ENCODE results near the gene TEX35. TPM values are rescaled to one million over a fixed set of nuclear protein-coding genes. Genes with fewer than 3 reads are reported as not detected.
A peak's percentile ranks its signal among the peaks of the same experiment; 100 is the strongest.

Gene TEX35
- polyA plus RNA-seq, 3 donors: not detected

GRCh38 chr1:178477841-178478240 lies 35.1 kb upstream of the TEX35 start:
- Histone ChIP-seq H3K9me3 (replicated peaks in 1 of 2; ENCODE audit: control insufficient read depth in 1 of 2, insufficient read depth in 1 of 2, low read length in 2 of 2) (no peaks in the 10 kb centered on the region), H3K27ac (ENCODE audit: low read depth in 1 of 2, low read length in 2 of 2) (no peak overlapping the region), H3K27me3 (ENCODE audit: control insufficient read depth in 2 of 2, insufficient read depth in 2 of 2, low read length in 2 of 2) (no peaks in the 10 kb centered on the region), H3K9ac (ENCODE audit: insufficient read depth, low read length, poor library complexity, severe bottlenecking) (no peak overlapping the region), H3K36me3 (replicated peaks in 1 of 2; ENCODE audit: control insufficient read depth in 1 of 2, insufficient read depth in 2 of 2, low read length in 2 of 2) (no peaks in the 10 kb centered on the region), H3K79me2 (ENCODE audit: insufficient read depth, low read length) (no peaks in the 10 kb centered on the region), H4K20me1 (ENCODE audit: insufficient read depth, low read length) (no peaks in the 10 kb centered on the region), H3K4me1 (ENCODE audit: control insufficient read depth in 1 of 2, insufficient read depth in 2 of 2, low read length in 2 of 2) (no peaks in the 10 kb centered on the region), H3K4me3 (replicated peaks in 1 of 3; ENCODE audit: low read depth in 2 of 3, low read length in 3 of 3) (no peak overlapping the region), H3K4me2 (replicated peaks; ENCODE audit: extremely low read depth, low read length, poor library complexity, severe bottlenecking) (no peak overlapping the region), H2AFZ (ENCODE audit: insufficient read depth, low read depth, low read length, poor library complexity, severe bottlenecking) (no peak overlapping the region)
- intact Hi-C loops (cut with micrococcal nuclease): no loop called here
- no peak for DNase-seq
- peaks cover 2 to 10% of the 10 kb centered on the region in 2 donors for H3K36me3 Mint-ChIP-seq
- peaks cover 0 to 3% (median 0%) of the 10 kb centered on the region in 7 donors for H3K9me3 Mint-ChIP-seq
- no peak for TF ChIP-seq CTCF (IDR thresholded peaks at IDR 0.05)
- no peak overlapping the region for H3K27ac Mint-ChIP-seq
- no peaks in the 10 kb centered on the region for H3K27me3 Mint-ChIP-seq (ENCODE audit: low read depth in 3 of 3)
- peaks cover 16% of the 10 kb centered on the region for H3K4me1 Mint-ChIP-seq
- no peak overlapping the region for H3K4me3 Mint-ChIP-seq
- no CpG with 5 or more reads among the region's 1 CpG for WGBS (ENCODE audit: insufficient coverage)

- no peak overlapping the region for H3K4me2 ChIP-seq (replicated peaks; ENCODE audit: extremely low read depth, low read length, poor library complexity, severe bottlenecking)
- H3K36me3 ChIP-seq (replicated peaks in 1 of 2; ENCODE audit: control insufficient read depth in 1 of 2, insufficient read depth in 2 of 2, low read length in 2 of 2): no peaks in the 10 kb centered on the region
- WGBS (ENCODE audit: insufficient coverage): 83% methylated on average over 1 of the region's 5 CpGs
- no peaks in the 10 kb centered on the region for H3K79me2 ChIP-seq (ENCODE audit: insufficient read depth, low read length)
- peaks cover 15 to 26% of the 10 kb centered on the region in 2 donors for H3K4me1 ChIP-seq (ENCODE audit: control insufficient read depth in 1 of 2, insufficient read depth in 2 of 2, low read length in 2 of 2)
- H2AFZ ChIP-seq (ENCODE audit: insufficient read depth, low read depth, low read length, poor library complexity, severe bottlenecking): no peak overlapping the region
- H3K9me3 Mint-ChIP-seq: peaks cover 0 to 3% (median 0%) of the 10 kb centered on the region in 7 donors
- TF ChIP-seq CTCF (IDR thresholded peaks at IDR 0.05): no peak
- H3K27me3 Mint-ChIP-seq (ENCODE audit: low read depth in 3 of 3): peaks cover 0 to 4% (median 2%) of the 10 kb centered on the region in 3 donors
- H3K27ac Mint-ChIP-seq: peak overlapping the region in 1 of 7 donors; percentile 13
- peaks cover 0 to 2% of the 10 kb centered on the region in 2 donors for H3K36me3 Mint-ChIP-seq
- no peak overlapping the region for H3K4me3 ChIP-seq (replicated peaks in 1 of 3; ENCODE audit: low read depth in 2 of 3, low read length in 3 of 3)
- peaks cover 23% of the 10 kb centered on the region for H3K4me1 Mint-ChIP-seq
- no peaks in the 10 kb centered on the region for H3K9me3 ChIP-seq (replicated peaks in 1 of 2; ENCODE audit: control insufficient read depth in 1 of 2, insufficient read depth in 1 of 2, low read length in 2 of 2)
- no peak overlapping the region for H3K4me3 Mint-ChIP-seq
- H3K9ac ChIP-seq (ENCODE audit: insufficient read depth, low read length, poor library complexity, severe bottlenecking): peak overlapping the region; percentile 15
- no peak overlapping the region for H3K27ac ChIP-seq (ENCODE audit: low read depth in 1 of 2, low read length in 2 of 2)
- no peaks in the 10 kb centered on the region for H3K27me3 ChIP-seq (ENCODE audit: control insufficient read depth in 2 of 2, insufficient read depth in 2 of 2, low read length in 2 of 2)
- intact Hi-C loops (cut with micrococcal nuclease): no loop called here
- DNase-seq: no peak
- H4K20me1 ChIP-seq (ENCODE audit: insufficient read depth, low read length): no peaks in the 10 kb centered on the region
Observed at GRCh38 chr1:178483251-178483957, 29.5 kb upstream of the TEX35 start.

Measured in CD14-positive monocyte (primary cell).